HCT116 (cell line): ENCODE results near the gene GRB10. TPM values are rescaled to one million over a fixed set of nuclear protein-coding genes. Genes with fewer than 3 reads are reported as not detected.

Source experiments
- ATAC-seq: fragments of 200-7000 bp; cut with Tn5 transposase; 2 replicates; pipeline ENCODE4 v1.9.1; 2020; ENCODE audit warnings: mild to moderate bottlenecking, moderate library complexity
- BruUV-seq: library from RNA; stranded (reverse); fragments of 400-500 nt; replicated peaks from 2 replicates; lab custom pipeline; 2021; lab: Mats Ljungman, UMichigan
- CTCF ChIA-PET: fragments of 300-600 bp; sonication (Branson Sonifier 250); formaldehyde crosslinking; loops from one replicate; lab custom pipeline; 2021; ENCODE audit warnings: antibody characterized with exemption; lab: Charles Lee
- POLR2A ChIA-PET: fragments of 300-600, 350-600 bp; sonication (Branson Sonifier 250); formaldehyde crosslinking; loops from one replicate; lab custom pipeline; 2021; ENCODE audit warnings: antibody characterized with exemption; lab: Charles Lee
- RAD21 ChIA-PET, 2 experiments: fragments of 300-600 bp; sonication (Branson Sonifier 250); formaldehyde crosslinking; loops; one replicate each; lab custom pipeline; 2023; ENCODE audit warnings: low total read pairs in 2 of 2; ENCODE audit not compliant: uncharacterized antibody in 2 of 2, unreplicated experiment in 2 of 2, low non-redundant PET in 1 of 2; lab: Charles Lee
- DNase-seq: peaks from one replicate; pipeline ENCODE4 v3.0.0-alpha.2; 2010; ENCODE audit warnings: low read depth, low spot score
- H2AFZ ChIP-seq: fragments of 200-600 bp; shearing (Covaris generic), sonication (generic); 2 replicates; pipeline ENCODE4 v1.6.1; 2017; ENCODE audit warnings: low read depth, mixed run types, mixed read lengths, antibody characterized with exemption, low read length; ENCODE audit not compliant: poor library complexity, severe bottlenecking
- H3K27ac ChIP-seq: 2 replicates; pipeline ENCODE4 v1.5.1; 2012; ENCODE audit warnings: low read depth, low read length
- H3K27me3 ChIP-seq: fragments of 200-600 bp; sonication (generic); 2 replicates; pipeline ENCODE4 v1.6.1; 2016; ENCODE audit warnings: mixed run types, low read length, mixed read lengths; ENCODE audit not compliant: insufficient read depth
- H3K36me3 ChIP-seq, 2 experiments: fragments of 200-500 bp in 1 of 2; fragments of 200-600 bp in 1 of 2; sonication (Bioruptor generic) in 1 of 2; sonication (generic) in 1 of 2; 2 replicates each; pipeline versions ENCODE4 v1.5.1 to v1.6.1; 2014 to 2016; ENCODE audit warnings: low read length in 2 of 2, inconsistent platforms in 1 of 2, mixed read lengths in 1 of 2, mixed run types in 1 of 2; ENCODE audit not compliant: insufficient read depth in 2 of 2, control insufficient read depth in 1 of 2
- H3K4me1 ChIP-seq, 2 experiments: fragments of 200-600 bp in 1 of 2; sonication (generic) in 1 of 2; 2 replicates each; pipeline versions ENCODE4 v1.5.1 to v1.6.1; 2012 to 2017; ENCODE audit warnings: low read length in 2 of 2, inconsistent platforms in 1 of 2, mild to moderate bottlenecking in 1 of 2, mixed read lengths in 1 of 2, mixed run types in 1 of 2, moderate library complexity in 1 of 2; ENCODE audit not compliant: insufficient read depth in 2 of 2, control insufficient read depth in 1 of 2
- H3K4me2 ChIP-seq: fragments of 200-600 bp; sonication (generic); 2 replicates; pipeline ENCODE4 v1.6.1; 2017; ENCODE audit warnings: mixed run types, low read length, mixed read lengths
- H3K4me3 ChIP-seq, 2 experiments: fragments of 200-600 bp in 1 of 2; sonication (generic) in 1 of 2; replicated peaks in 1 of 2; 2 replicates each; pipeline ENCODE4 v1.5.1; 2011 to 2016; ENCODE audit warnings: low read length in 2 of 2, control low read depth in 1 of 2, low read depth in 1 of 2, mild to moderate bottlenecking in 1 of 2, mixed read lengths in 1 of 2, mixed run types in 1 of 2
- H3K79me2 ChIP-seq: fragments of 200-600 bp; sonication (generic); 2 replicates; pipeline ENCODE4 v1.6.1; 2017; ENCODE audit warnings: mild to moderate bottlenecking, mixed run types, low read length, moderate library complexity, mixed read lengths; ENCODE audit not compliant: insufficient read depth
- H3K9ac ChIP-seq: fragments of 200-600 bp; sonication (generic); 2 replicates; pipeline ENCODE4 v1.6.1; 2016; ENCODE audit warnings: low read length, mixed read lengths
- H3K9me2 ChIP-seq: fragments of 200-600 bp; sonication (generic), shearing (Covaris generic); 2 replicates; pipeline ENCODE4 v1.6.1; 2017; ENCODE audit warnings: mixed run types, mild to moderate bottlenecking, moderate library complexity; ENCODE audit not compliant: insufficient read depth
- H3K9me3 ChIP-seq, 2 experiments: fragments of 200-500 bp in 1 of 2; fragments of 200-600 bp in 1 of 2; sonication (Bioruptor generic) in 1 of 2; sonication (generic) in 1 of 2; 2 replicates each; pipeline ENCODE4 v1.6.1; 2014 to 2017; ENCODE audit warnings: low read length in 2 of 2, mixed read lengths in 2 of 2, inconsistent platforms in 1 of 2, low read depth in 1 of 2, mild to moderate bottlenecking in 1 of 2, mixed run types in 1 of 2, moderate library complexity in 1 of 2; ENCODE audit not compliant: control insufficient read depth in 1 of 2, insufficient read depth in 1 of 2
- H4K20me1 ChIP-seq: fragments of 200-600 bp; sonication (generic), shearing (Covaris generic); 2 replicates; pipeline ENCODE4 v1.6.1; 2017; ENCODE audit warnings: mixed run types, mild to moderate bottlenecking, moderate library complexity; ENCODE audit not compliant: insufficient read depth
- ATF3 ChIP-seq: IDR thresholded peaks from 2 replicates; pipeline ENCODE4 v1.6.1; 2012
- CEBPB ChIP-seq: IDR thresholded peaks from 2 replicates; pipeline ENCODE4 v1.6.1; 2012; ENCODE audit warnings: low read depth
- CTCF ChIP-seq, 3 experiments: fragments of 200-600 bp in 1 of 3; sonication (generic) in 1 of 3; IDR thresholded peaks in 2 of 3; conservative IDR thresholded peaks in 1 of 3; 2 replicates each; pipeline ENCODE4 v1.5.1; 2012 to 2017; ENCODE audit warnings: low read depth in 2 of 3, low read length in 2 of 3, antibody characterized with exemption in 1 of 3, borderline replicate concordance in 1 of 3, control low read depth in 1 of 3, mild to moderate bottlenecking in 1 of 3, mixed read lengths in 1 of 3, mixed run types in 1 of 3, moderate library complexity in 1 of 3; ENCODE audit not compliant: insufficient read depth in 1 of 3
- EZH2 ChIP-seq: fragments of 200-600 bp; sonication (generic); IDR thresholded peaks from 2 replicates; pipeline ENCODE4 v1.6.1; 2017; ENCODE audit warnings: antibody characterized with exemption, mixed run types
- EZH2phosphoT487 ChIP-seq: fragments of 200-600 bp; IDR thresholded peaks from 2 replicates; pipeline ENCODE4 v1.6.1; 2018; ENCODE audit warnings: antibody characterized with exemption, borderline replicate concordance
- JUND ChIP-seq: IDR thresholded peaks from 2 replicates; pipeline ENCODE4 v1.6.1; 2012
- POLR2A ChIP-seq: IDR thresholded peaks from 2 replicates; pipeline ENCODE4 v1.7.0; 2011; ENCODE audit warnings: borderline replicate concordance; ENCODE audit not compliant: insufficient read depth, insufficient read length; ENCODE audit errors: extremely low read depth
- POLR2AphosphoS5 ChIP-seq: IDR thresholded peaks from 2 replicates; pipeline ENCODE4 v1.6.1; 2011; ENCODE audit warnings: mild to moderate bottlenecking, low read depth, low read length, moderate library complexity
- SIN3A ChIP-seq: IDR thresholded peaks from 2 replicates; pipeline ENCODE4 v1.6.1; 2012; ENCODE audit warnings: low read depth
- SRF ChIP-seq: IDR thresholded peaks from 2 replicates; pipeline ENCODE4 v1.6.1; 2012; ENCODE audit warnings: low read depth
- TCF7L2 ChIP-seq: IDR thresholded peaks from 2 replicates; pipeline ENCODE4 v1.7.0; 2011; ENCODE audit warnings: borderline replicate concordance, inconsistent platforms; ENCODE audit not compliant: insufficient read depth, insufficient read length; ENCODE audit errors: extremely low read depth
- YY1 ChIP-seq: IDR thresholded peaks from 2 replicates; pipeline ENCODE4 v1.6.1; 2011; ENCODE audit warnings: low read length, low read depth, moderate library complexity, mild to moderate bottlenecking; ENCODE audit not compliant: insufficient replicate concordance; ENCODE audit errors: extremely low read depth
- intact Hi-C: fragments of 100-400 bp; cut with micrococcal nuclease; formaldehyde crosslinking; loops from 2 replicates; pipeline ENCODE4 v1.10.0; 2022
- total RNA-seq: library from RNA; stranded (reverse); gene quantifications from one replicate; pipeline ENCODE4 v1.2.1, GENCODE V29; 2021; ENCODE audit not compliant: unreplicated experiment

GRB10 gene
- total RNA-seq, 1 experiment from 2014 or later = 37.3 TPM

GRCh38 chr7:50688226-50688590 is 94.5 kb downstream of the GRB10 start (continued):
- TF ChIP-seq CTCF (IDR thresholded peaks at IDR 0.05 in 2 of 3, conservative IDR thresholded peaks at IDR 0.05 in 1 of 3; ENCODE audit: borderline replicate concordance in 1 of 3, insufficient read depth in 1 of 3, low read depth in 2 of 3, low read length in 2 of 3) (no peak), ATF3 (no peak)

GRCh38 chr7:50687575-50688225 is 95.0 kb downstream of the GRB10 start:
- RAD21 ChIA-PET = no interaction called here
- Histone ChIP-seq H3K4me3 (no peak overlapping the region), H3K9ac (no peak overlapping the region), H3K36me3 (no peaks in the 10 kb centered on the region), H3K4me2 (no peak overlapping the region)
- intact Hi-C loops = no loop called here
- ATAC-seq = no peak
- no TSS peak for BruUV-seq
- POLR2A ChIA-PET = no interaction called here
- CTCF ChIA-PET = no interaction called here
- TF ChIP-seq POLR2AphosphoS5 = no peak
- no peak for TF ChIP-seq CTCF (IDR thresholded peaks at IDR 0.05 in 2 of 3, conservative IDR thresholded peaks at IDR 0.05 in 1 of 3; ENCODE audit: borderline replicate concordance in 1 of 3, insufficient read depth in 1 of 3, low read depth in 2 of 3, low read length in 2 of 3)
- no peak for TF ChIP-seq EZH2phosphoT487
- TF ChIP-seq CEBPB = no peak
- TF ChIP-seq YY1 = no peak
- no peak for TF ChIP-seq TCF7L2
- no peak for TF ChIP-seq POLR2A
- no peak for TF ChIP-seq SIN3A
- TF ChIP-seq EZH2 = no peak
- TF ChIP-seq JUND = no peak
- no peak for TF ChIP-seq SRF
- TF ChIP-seq, all 23 proteins: peak for 0
- DNase-seq = no peak
- Histone ChIP-seq H2AFZ (no peak overlapping the region), H3K79me2 (no peaks in the 10 kb centered on the region), H4K20me1 (no peaks in the 10 kb centered on the region), H3K4me1 (peaks cover 0 to 4% of the 10 kb centered on the region in 2 experiments; a peak in 1 of 4 replicates), H3K9me2 (no peaks in the 10 kb centered on the region), H3K27me3 (no peaks in the 10 kb centered on the region), H3K27ac (no peak overlapping the region), H3K9me3 (no peaks in the 10 kb centered on the region)
